Measurements from ENCODE around the gene BCDIN3D. TPM values are rescaled to one million over a fixed set of nuclear protein-coding genes. Genes with fewer than 3 reads are reported as not detected.

The BCDIN3D gene
- total RNA-seq, 1 experiment from 2014 or later = 3.3 TPM

GRCh38 chr12:49866859-49867569 is 24.1 kb upstream of the BCDIN3D start:
- Histone ChIP-seq H3K79me1 (ENCODE audit: insufficient read depth, low read depth, low read length, poor library complexity, severe bottlenecking) (no peaks in the 10 kb centered on the region), H3K18ac (ENCODE audit: insufficient read length, low read depth, low read length) (no peak overlapping the region), H2AFZ (ENCODE audit: low read length) (no peak overlapping the region), H4K8ac (replicated peaks; ENCODE audit: insufficient read length, low read depth, low read length) (peak overlapping the region; percentile 4), H3K9ac (ENCODE audit: extremely low read depth, insufficient read length, low read length) (no peak overlapping the region), H3K4me2 (ENCODE audit: insufficient read depth, insufficient read length, low read length) (no peak overlapping the region), H4K91ac (ENCODE audit: insufficient read length, low read depth, low read length) (no peak overlapping the region), H2BK5ac (ENCODE audit: insufficient read length, low read length) (no peak overlapping the region), H3K14ac (ENCODE audit: insufficient read depth, low read length) (no peak overlapping the region), H2BK15ac (ENCODE audit: low read depth, low read length) (no peak overlapping the region), H2BK20ac (ENCODE audit: low read depth, low read length, poor library complexity, severe bottlenecking) (no peak overlapping the region), H3K4ac (ENCODE audit: low read depth, low read length) (no peak overlapping the region), H2AK5ac (ENCODE audit: insufficient read length, low read length) (no peak overlapping the region), H4K5ac (ENCODE audit: insufficient read length, low read depth, low read length) (no peak overlapping the region), H3K27ac (ENCODE audit: insufficient read length, low read depth, low read length) (no peak overlapping the region), H2BK12ac (ENCODE audit: insufficient read length, low read depth, low read length) (no peak overlapping the region), H3K23me2 (ENCODE audit: insufficient read length, low read depth, low read length, poor library complexity, severe bottlenecking) (no peaks in the 10 kb centered on the region), H3T11ph (ENCODE audit: low read length) (no peak overlapping the region), H2BK120ac (ENCODE audit: low read depth, low read length, poor library complexity, severe bottlenecking) (no peak overlapping the region), H3K23ac (ENCODE audit: insufficient read length, low read depth, low read length) (no peak overlapping the region), H3K9me3 (ENCODE audit: control insufficient read depth, low read depth, low read length) (no peaks in the 10 kb centered on the region), H4K20me1 (ENCODE audit: control insufficient read depth, insufficient read depth, insufficient read length) (no peaks in the 10 kb centered on the region), H3K79me2 (ENCODE audit: insufficient read depth, low read length) (no peaks in the 10 kb centered on the region), H3K4me1 (ENCODE audit: insufficient read depth, low read length) (no peaks in the 10 kb centered on the region), H3K27me3 (ENCODE audit: insufficient read depth, low read length) (no peaks in the 10 kb centered on the region), H3K56ac (ENCODE audit: insufficient read length, low read depth, low read length) (no peak overlapping the region)
- H3K27me3 Mint-ChIP-seq (ENCODE audit: low read depth) = peaks cover 16% of the 10 kb centered on the region
- H3K4me1 Mint-ChIP-seq = peaks cover 13 to 14% of the 10 kb centered on the region in 2 experiments
- no peak overlapping the region for H3K27ac Mint-ChIP-seq
- no peaks in the 10 kb centered on the region for H3K36me3 Mint-ChIP-seq (ENCODE audit: insufficient read depth in 1 of 3, low read depth in 3 of 3)
- WGBS (ENCODE audit: extremely low coverage, insufficient read length, low lambda C conversion rate) = no CpG with 5 or more reads among the region's 19 CpGs
- peaks cover 0 to 3% of the 10 kb centered on the region in 2 experiments; a peak in 2 of 5 replicates for H3K9me3 Mint-ChIP-seq
- peak; percentile 92 for DNase-seq
- no peak overlapping the region for H3K4me3 Mint-ChIP-seq
- peak; percentile 97 for TF ChIP-seq CTCF (conservative IDR thresholded peaks at IDR 0.05)
